GM19452 (cell line): ENCODE results near the gene LRMDA.

ENCODE experiments used
- ATAC-seq: cut with Tn5 transposase; IDR thresholded peaks from one replicate; pipeline ENCODE4 v1.9.1; 2021; ENCODE audit not compliant: unreplicated experiment

Gene LRMDA

DNA sequence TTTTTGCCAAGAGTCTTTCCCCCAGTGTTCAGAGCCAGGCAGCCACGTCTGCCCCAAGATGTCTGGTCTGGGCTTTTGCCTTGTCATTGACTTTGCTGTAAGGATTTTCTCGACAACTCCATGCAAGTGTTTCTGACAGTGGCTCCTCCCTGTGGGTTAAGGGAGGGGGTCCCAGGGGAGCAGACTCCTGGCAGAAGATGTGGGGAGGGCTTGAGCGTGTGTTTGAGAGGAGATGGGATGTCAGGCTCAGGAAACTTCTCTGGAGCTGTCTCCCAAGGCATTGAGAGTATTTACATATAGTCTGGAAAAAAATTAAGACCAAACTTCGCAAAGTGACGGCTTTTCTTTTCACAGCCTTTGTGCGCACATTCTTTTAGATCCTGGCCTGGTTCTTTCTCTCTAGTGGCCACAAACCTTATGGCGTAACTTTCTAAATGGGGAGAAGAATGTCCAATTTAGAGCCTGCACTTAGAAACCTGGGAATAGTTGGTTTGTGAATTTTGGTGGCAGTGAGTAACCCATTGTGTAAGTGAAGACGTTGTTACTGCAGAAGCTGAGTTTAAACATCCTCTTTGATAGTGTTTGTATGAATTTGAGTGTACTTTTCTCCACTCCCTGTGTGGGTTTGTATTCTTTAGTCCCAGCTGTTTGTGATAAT, 201.5 kb downstream of the LRMDA start:
- ATAC-seq: no peak

DNA sequence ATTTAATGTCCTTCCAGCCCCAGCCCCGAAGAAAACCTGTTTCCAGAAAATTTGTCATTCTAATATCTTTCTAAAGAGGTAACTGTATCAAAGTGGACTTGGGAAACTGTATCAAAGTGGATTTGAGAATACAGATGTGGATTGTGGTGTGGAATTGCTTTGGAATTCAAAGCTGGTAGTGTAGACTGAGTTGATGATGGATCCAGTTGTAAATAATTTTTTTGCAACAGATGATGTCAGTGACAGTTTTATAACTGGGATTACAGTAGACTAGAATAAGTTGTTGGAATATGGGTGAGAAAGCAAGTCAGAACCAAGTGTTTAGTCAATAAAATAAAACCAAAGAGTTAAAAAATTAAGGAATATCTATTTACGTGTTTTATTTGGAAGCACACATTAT, 202.1 kb downstream of the LRMDA start:
- ATAC-seq: no peak

DNA sequence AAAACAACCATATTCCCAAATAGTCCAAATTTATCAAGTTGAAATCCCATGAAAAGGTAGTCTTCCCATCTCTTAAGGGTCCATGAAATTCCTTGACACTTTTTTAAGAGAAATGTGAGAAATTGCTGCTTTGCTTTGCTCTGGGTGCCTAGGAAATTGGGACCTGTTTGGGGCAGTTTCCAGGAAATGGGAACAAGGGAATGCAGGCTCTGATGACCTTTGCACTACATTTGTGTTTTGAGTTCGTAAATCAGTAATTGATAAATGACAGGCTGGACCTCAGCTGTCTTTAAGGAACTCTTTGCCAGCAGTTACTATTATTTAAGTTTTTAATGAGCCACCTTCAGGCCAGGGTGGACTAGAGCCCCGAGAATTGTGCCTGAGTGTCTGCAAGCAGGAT, 203.5 kb downstream of the LRMDA start:
- no peak for ATAC-seq

DNA sequence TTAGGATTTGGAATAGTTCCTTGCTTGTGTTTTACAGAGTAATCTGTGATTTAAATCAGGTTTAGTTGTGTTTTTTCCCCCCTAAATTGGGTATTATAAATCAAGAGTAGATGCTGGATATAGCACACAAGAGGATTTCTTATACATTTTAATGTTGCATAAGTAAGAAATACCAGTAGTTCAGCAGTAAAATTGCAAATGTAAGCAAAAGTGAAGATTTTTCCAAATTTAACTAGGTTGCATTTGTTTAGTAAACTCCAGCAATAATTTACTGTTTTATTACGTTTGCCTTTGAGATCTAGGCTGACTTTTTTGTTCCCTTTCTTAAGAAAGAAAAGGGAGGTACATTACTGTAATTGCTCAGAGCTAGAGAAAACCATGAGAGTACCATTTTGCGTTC, 207.3 kb downstream of the LRMDA start:
- no peak for ATAC-seq

DNA sequence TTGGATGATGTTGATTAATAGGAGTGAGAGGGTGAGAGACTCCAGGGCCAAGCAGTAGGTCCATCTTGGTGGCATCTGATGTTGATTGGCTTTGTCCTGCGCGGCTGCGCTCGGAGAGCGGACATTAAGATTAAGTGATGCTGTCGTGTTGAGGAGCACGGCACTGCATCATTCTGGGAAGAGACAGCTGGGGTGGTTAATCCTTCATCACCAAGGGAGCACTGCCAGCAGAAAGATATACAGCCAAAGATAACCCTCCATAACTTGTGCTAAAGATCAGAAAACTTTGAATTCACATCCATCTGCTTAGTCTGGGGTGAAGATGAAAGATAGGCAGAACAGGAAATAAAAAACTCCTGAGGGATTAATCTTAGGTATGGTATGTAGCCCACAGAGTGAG, 208.3 kb downstream of the LRMDA start:
- no peak for ATAC-seq

DNA sequence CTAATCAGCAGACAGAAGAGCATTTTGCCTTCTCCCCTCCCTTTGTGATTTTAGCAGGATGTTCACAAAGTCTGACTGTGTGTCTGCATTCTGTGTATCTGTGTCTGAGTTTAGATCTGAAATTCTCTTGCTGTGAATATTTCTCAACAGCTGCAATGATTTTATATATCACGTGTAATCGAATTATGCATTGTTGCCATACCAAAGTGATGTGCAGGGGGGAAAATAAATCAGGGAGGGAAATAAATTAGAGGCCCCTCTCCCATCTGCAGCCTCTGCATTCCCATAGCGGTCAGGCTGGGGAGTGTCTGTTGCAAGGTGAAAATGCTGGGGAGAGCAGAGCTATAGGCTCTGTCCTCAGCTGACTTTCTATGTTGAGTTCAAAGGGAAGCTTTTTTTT, 209.0 kb downstream of the LRMDA start:
- ATAC-seq: no peak

DNA sequence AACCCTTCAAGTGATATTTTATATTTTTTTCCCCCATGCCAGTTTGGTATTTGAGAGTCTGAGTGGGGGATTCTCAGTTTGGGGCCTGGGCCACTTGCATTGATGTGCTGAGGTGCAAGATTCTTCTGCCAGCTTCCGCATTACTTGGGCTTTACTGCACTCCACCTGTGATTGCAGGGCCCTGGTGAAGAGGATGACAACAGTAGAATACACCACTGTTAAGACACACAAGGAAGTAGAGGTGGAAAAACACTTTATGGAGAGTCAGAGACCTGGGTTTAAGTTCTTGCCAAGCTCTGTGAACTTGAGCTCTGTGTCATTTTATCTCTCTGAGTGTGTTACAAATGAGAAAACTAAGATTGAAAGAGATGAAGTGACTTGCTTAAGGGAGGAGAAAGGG, 209.4 kb downstream of the LRMDA start:
- ATAC-seq: no peak

DNA sequence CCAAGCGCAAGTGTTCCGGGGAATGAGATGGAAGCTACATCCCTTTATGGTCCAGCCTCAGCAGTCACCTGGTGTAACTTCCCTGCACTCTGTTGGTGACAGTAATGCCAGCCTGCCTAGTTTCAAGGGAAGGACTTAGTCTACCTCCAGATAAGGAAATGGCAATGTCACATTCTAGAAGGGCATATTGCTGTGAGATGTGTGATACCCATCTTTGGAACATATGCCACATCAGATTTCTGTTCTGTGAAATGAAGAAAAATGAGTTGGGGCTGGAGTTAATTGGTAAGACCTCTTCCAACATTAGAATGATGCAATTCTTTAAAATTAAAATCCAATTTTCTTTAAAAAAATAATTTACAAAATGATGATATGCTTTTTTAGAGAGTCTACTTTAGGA, 212.0 kb downstream of the LRMDA start:
- ATAC-seq: no peak

DNA sequence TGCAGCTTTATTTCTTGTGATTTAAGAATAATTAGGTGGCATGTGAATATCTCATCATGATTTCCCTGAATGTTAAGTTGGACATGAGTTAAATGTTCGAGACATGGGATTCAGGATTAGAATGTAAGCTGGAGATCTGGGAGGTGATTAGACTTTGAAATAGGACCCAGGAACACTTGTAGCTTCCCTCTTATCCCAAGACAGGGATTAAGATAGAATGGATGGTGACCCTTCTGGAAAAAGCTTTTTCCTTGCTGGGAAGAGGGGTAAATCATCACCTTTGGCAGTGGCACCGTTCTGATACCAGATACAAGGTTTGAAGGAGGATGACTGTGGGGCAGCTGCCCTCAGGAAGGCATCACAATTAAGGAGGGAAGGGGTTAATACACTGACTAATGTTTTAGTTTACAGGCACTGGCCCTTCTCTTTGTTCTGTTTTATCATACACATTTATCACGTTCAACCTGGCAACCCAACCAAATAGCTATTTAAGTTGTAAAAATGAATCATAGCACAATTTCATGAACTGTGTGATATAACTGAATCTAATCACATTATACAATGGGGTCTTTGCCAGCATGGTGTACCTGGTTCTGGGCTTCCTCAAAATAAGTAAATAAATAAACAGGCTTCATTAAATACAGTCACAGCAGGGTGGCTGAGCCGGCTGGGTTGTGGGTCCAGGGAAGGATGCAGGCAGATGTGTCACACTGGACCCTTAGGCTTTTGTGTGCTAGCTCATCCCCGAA, 212.7 kb downstream of the LRMDA start:
- ATAC-seq: no peak

DNA sequence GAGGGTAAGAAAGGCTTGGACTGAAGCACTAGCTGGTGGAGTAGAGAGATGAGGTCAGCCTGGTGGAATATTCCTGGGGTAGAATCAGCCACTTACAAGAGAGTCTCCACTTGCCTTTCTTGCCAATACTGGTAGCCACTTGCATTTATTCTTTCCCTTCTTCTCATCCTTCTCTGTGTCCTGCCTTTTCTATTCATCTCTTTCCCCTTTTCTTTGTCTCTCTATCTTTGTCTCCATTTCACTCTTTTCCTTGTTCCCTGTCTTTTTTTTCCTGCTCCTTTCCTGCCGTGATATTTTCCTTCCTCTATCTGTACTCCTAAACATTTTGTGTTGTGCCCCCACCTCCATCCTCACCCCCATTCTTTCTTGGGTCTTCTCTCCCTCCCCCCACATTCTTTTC, 214.3 kb downstream of the LRMDA start:
- ATAC-seq: no peak

DNA sequence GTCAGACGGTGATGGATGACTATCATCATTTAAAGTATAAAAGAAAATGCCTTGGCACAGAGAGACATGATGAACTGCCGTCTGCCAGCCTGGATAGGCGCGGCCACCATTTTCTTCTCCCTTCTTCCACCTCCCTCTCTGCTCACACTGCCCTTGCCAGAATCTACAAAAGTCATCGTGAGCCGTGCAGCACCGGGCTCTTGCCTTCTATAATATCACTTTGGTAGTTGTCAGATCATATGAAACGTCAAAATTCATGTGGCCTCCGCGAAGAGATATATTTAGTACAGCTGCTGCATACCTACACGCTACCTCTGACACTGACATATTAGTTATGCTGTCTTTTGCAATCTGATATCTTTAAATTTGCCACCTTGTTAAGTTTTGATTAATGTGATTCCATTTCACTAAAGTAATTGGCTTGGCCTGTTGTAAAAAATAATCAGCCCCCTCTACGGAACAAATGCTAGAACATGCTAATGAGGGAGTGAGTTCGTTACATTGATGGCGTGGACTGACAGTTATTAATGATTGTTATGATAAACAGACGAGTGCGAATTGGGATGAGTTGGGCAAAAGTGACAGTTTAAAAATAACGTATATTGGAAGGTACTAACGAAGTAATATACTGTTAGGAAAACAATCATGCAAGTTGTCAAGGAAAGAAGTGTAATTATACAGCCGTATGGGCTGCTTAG, 214.9 kb downstream of the LRMDA start:
- no peak for ATAC-seq

DNA sequence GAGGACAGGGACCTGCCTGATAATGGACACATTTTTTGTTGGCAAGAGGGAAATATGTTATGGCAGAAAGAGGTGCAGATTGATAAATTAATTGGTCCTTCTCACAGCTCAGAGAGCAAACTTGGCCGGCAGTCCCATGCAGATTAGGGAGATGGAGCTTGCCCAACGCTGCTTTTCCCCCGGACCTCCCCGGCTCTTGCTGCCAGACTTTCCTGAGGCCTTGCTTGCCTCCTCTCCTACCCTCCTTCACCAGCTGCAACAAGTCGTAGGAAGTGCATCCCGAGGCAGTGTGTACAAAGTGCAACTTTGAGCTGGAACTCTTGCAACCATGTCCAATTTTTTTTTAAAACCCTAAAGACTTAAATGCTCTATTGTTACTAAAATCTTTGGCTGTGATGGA, 215.5 kb downstream of the LRMDA start:
- ATAC-seq: no peak

DNA sequence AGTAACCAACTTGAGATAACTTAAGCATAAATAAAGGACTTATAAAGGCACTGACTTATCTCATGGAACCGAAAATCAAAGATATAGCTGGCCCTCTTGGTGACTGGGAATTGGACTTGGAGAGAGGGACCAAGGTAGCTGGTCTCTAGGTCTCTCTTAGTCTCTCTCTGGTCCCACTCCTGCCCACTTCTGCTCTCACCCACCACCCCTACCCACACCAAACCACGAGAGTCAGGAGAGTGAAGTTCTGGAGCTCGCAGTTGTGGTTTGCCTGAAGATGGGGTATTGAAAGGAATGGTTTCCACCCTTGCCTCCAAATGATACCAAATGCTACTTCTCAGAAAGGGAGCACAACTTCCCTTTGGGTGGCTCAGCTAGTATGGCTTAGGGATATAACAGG, 216.3 kb downstream of the LRMDA start:
- ATAC-seq: no peak

DNA sequence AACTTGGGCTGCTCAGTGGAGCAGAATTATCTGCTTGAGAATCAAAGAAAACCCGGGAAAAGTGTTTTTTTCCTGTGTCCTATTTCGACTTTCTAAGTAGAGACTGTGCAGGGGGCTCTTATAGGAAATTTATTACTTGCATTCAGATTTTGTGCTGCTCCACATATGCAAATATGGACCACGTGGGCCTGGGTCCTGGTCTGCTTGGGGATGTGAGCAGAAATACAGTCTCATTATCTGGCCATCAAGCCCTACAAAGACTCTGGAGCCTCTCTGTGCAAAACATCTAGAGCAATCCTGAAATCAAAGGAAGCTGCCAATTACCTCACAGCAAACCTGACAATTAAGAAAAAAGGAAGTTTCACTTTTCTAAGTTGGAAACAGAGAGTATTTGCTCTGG, 216.9 kb downstream of the LRMDA start:
- no peak for ATAC-seq

DNA sequence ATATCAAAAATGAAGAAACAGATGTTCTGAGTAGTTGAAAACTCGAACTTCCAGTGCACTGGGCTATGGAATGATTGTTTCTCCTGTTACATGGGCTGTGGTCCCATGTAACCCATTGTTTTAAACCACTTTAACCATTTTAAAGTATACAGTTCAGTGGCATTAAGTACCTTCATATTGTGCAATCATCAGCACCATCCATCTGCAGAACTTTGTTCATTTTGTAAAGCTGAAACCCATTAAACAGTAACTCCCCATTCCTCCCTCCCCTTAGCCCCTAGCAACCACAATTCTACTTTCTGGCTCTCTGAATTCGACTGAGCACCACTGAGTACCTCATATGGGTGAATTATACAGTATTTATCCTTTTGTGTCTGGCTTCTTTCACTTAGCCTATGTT, 217.4 kb downstream of the LRMDA start:
- no peak for ATAC-seq

DNA sequence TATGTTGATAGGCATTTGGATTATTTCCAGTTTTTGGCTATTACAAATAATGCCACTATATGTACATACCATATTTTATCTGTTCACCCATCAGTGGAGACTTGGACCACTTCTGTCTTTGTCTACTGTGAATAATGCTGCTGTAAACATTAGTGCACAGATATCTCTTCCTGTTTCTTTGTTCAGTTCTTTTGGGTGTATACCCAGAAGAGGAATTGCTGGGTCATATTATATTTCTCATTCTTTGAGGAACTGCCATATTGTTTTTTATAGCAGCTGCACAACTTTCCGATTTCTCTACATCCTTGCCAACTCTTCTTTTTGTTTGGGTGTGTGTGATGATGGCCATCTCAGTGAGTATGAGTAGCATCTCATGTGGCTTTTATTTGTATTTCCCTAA, 218.0 kb downstream of the LRMDA start:
- no peak for ATAC-seq

DNA sequence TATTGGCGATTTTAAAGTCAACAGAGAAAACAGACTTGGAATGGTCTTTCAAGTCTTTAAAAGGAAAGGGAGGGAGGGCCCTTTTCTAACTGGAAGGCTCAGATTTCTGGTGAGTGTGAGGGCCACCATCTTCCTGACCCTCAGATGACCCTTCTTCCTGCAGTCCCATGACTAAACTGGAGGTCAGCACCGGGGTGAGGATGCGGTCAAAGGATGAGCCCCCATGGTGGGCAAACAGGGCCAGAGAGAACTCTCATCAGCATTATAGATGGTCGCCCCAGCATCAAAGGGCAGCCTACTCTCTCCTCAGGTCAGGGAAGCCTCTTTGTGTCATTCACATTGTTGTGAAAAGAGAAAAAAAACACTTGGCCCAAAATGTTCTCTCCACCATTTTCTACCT, 219.2 kb downstream of the LRMDA start:
- no peak for ATAC-seq

DNA sequence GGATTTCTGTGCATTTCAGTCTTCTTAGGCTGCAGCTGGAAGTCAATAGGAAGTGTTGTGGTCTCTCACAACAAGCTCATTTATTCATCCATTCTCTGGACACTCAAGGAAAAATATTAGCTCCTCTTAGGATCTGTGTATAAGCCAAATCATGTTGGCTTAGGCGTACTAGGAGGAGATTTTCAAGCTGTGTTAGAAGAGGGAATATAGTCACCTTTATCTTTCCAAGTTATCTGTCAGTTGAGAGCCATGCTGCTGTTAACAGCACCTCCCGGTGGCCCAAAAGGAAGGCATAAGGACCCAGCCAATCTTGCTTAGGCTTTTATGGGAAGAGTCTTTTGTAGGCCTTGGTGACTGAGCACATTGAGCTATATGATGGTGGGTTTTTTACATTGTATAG, 220.0 kb downstream of the LRMDA start:
- ATAC-seq: no peak

DNA sequence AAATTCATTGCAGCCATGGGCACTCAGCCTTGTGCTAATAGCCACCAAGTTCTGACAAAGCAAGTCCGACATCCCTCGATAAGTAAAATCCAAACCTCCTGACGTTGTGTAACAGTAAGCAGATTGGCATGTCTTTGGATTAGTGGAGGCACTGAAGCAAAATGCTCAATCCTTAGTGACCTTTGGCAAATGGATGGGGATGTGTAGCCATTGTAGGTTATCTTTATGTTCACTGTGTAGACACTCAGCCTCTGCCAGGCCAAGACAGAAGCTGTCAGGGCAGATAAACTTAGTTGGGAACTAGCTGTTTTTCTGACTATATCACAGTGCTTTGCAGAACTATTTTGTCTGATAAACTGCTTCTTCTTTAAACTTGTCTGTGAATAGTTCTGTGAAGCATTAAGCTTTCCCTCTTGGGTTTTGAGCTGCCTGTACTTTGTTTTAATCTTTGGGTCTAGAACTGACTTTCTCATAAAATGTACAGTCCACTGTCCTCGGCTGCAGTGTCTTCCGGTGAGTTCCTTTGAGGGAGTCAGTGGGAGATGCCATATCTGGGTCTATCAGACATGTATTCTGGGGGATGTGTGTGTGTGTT, 220.8 kb downstream of the LRMDA start:
- no peak for ATAC-seq

DNA sequence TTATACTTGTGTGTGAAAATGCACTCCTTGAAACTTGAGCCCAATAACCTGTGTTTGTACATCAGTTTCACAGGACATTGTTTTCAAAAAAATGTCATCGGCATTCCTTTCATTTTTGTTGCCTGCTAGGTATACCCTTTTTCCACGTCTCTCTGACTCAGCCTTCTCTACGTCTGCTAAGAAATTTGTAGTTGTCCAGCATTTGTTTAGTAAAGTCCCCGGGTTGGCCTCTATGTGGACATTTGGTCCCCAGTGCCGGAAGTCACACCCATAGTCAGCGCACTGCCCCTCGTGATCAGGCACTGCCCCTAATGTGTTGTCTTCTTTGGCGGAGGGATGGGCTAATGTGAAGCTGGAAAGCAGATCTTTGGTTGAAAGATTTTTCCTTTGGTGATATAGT, 222.3 kb downstream of the LRMDA start:
- no peak for ATAC-seq

DNA sequence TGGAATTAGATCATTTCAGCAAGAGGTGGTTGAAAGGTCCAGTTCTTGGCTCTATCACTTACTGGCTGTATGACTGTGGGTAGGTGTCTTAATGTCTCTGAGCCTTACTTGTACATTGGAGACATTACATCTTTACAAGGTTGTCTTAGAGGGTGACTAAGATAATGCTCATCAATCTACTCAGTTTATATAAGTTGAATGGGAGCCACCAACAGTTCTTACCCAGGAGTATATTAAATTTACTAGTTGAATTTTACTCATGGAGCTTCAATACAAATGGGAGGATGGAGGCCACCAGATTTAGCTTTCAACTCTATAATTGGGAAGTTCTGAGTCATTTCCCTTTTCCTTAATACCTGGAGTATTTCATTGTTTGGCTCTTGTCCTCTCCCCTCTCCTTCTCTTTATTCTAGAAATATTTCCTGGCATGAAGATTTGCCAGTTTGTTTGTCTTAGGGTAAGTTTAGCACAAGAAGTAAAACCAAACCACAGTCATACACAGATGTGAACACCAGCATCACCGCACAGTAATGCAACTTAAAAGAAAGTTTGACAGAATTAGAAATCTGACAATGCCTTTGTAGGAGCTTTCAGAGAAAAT, 222.8 kb downstream of the LRMDA start:
- ATAC-seq: no peak

DNA sequence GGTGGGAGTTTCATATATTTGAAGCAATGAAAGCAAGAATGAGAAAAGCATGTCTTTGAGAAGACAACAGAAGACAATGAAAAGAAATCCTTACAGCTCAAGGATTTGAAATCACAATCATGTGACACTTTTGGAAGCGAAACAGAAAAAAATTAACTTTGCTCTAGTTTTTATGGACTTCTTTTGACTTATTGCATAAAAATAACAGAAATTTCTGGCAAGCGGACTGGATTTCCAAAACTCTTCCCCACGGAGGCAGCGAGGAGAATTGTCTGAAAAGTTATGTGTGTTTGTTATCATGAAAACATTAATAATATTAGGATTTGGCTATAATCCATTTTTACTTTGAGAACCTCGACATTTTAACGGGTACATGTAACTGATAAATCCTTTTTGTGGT, 223.3 kb downstream of the LRMDA start:
- no peak for ATAC-seq
